ENCODE measurements around the gene PRR14.
A peak's percentile ranks its signal among the peaks of the same experiment; 100 is the strongest.

The PRR14 gene
- total RNA-seq, result 4.9 to 17.7 (median 9.7) reads per million in 18 experiments

DNA sequence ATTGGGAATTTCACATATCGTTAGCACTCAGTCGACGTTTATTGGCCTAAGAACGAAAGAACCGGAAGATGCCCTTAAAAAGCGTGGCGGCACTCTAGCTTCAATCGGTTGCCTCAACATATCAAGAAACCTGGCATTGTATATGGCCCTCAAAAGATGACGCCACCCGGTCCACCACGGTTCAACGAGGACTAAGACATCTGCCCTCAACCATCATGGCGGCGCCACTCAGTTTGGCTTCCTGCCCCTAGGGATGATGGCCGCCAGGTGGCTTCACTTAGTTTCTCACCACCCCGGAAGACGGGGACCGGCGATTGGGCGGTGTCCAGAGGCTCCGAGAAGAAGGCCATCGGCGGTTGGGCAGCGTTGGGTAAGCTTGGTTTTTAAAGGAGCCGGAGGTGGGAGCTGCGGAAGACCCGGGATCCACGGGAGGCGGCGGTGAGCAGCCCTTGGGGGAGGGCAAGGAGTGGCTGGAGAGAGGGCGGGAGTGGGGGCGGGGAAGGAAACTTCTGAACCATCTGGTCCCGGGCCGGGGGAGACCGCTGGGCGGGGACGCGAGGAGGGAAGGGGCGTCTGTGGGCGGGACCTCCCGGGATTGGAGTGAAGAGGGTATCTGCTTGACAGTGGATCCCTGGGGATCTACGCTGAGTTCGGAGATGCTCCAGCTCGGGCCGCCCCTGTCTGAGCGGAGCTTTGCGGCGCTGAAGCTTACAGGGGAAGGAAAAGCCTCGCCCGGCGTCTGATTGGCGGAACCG, at the start of gene PRR14:
Gene PRR14 (plus strand): TSS at position 592 of the 755 bp plus-strand sequence. CDS start 686 bp downstream, outside the sequence.
- peak; percentile 100 for DNase-seq

DNA sequence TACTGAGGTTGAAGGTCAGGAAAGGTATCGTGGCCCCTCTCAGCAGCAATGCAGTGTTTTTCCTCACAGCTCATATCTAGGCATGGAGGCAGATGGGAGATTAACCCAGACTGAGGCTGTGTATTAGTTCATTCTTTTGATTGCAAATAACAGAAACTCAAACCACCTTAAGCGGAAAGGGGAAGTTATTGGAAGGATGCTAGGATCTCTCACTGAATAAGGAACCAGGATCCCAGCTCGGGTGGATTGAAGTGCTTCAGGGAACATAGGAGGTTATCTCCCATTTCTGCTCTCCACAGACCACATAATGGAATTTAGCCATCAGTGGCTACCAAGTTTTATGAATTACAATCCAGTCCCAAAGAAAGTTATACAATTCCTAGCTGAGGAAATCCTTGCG, 48.8 kb upstream of the PRR14 start:
- DNase-seq, result peak; percentile 53 to 62

DNA sequence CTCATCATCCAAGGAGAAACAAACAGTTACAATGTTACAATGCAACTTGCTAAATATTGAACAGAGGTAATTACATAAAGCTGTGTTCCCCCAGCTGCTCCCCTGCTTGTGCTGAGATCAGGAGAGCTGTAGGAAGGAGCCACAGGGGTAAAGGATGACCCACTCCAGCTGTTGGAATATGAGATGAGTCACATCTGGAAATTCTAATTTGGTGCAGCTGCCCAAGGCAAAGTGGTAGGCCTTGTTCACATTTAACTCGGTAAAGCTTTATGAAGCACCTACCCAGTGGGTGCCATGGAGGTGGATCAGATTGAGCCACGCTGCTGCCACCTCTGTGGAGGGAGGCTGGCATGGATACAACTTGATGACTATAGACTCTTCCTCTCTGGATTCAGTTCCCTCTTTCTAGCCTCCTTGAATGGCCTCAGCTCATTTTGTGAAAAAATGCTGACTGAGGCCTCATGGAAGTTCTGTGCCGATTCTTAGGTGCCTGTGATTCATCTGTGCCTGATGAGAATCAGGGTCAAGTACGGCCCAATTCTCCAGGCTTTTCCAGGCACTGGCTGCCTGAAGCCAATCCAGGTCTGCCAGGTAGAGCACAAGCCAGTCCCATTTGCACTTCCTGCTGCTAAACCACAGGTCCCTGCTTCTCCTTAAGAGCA, 48.0 kb upstream of the PRR14 start:
- DNase-seq, result peak; percentile 49 to 54

DNA sequence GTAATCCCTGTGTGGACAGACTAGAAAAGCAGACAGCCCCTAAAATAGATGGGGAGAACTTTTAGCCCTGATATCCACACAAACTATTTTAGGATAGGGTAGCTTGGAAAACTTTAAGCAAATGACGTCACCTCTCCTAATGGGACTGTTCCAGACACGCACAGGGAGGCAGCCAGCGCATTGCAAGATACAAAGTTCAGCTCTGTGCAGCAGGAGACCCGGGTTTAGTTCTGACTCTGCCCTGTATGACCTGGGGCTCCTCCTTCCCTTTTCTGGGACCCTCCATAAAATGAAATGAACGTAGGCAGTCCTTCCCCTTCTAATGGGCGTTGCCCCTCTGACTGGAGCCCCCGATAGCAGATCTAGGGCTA, 46.8 kb upstream of the PRR14 start:
- DNase-seq, result no peak

- no peak for DNase-seq
These were observed 46.3 kb upstream of the PRR14 start for GRCh38 chr16:30604316-30604947.

DNA sequence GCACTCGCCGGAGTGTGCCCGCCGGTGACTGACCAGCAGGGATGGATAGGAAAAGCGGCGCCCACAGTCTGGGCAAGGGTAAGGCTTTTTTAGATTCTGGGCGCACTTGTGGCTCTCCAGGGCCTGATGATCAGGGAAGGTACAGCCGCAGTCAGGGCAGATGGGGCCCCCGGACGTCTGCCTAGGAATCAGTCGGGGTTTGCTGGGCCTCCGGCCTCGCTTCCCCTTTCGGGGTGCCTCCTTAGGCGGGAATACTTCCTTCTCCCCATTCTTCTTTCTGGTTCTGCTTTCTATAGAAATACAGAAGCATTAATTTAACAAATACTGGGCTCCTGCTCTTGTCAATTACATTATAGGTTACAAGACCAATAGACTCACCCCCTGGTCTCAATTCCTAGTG, 45.6 kb upstream of the PRR14 start:
- DNase-seq, result peak; percentile 56 to 69

DNA sequence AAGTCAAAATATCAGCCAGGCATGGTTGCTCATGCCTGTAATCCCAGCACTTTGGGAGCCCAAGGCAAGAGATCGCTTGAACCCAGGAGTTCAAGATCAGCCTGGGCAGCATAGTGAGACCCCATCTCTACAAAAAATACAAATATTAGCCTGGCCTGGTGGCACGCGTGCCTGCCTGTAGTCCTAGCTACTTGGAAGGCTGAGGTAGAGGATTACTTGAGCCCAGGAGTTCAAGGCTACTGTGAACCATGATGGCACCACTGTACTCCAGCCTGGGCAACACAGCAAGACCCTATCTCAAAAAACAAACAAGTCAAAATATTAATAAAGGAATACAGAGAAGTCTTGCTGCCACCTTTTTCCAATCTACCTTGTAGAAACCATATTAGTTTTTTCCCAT, 44.8 kb upstream of the PRR14 start:
- no peak for DNase-seq

GRCh38 chr16:30609002-30609925, 41.5 kb upstream of the PRR14 start:
- DNase-seq, result no peak

- DNase-seq, result peak; percentile 97 to 98
These were observed 40.6 kb upstream of the PRR14 start, which contains the start of gene ZNF689 for GRCh38 chr16:30609926-30610839. TSS of gene ZNF689 (minus strand) at chr16:30610389. CDS start at chr16:30610041, 348 bp downstream.

DNA sequence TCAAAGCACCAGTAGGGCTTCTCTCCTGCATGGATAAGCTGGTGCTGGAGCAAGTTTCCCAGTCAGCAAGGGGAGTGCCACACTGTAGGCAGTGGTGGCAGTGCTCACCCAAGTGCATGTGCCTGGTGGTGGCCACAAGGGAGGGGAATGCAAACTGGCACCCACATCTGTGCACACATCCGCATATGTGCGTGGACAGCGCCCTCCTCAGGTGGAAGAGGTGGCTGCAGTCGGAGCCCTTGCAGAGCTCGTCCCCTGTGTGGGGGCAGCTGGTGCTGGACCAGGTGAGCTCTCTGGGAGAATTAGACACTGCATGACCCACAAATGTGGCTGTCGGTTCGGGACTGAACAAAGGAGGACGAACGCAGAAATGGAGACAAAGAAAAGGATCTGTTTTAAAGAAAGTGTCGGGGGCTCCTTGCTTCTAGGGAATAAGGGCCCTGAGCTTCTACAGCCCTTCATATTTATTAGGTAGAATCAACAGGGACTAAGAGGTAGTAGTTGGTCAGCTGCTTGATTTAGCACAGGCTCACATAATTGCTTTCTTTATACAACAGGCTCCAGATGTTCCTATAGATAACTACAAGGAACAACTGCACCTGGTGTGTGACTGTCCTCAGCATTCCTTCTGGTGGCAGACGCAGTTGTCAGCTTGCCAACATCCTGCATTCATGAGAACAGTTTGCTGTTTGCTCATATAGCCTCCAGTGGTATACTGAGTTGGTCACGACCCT, 35.2 kb upstream of the PRR14 start:
- DNase-seq, result peak; percentile 81 to 83

- DNase-seq, result peak; percentile 5 to 51
These were observed 31.6 kb upstream of the PRR14 start for GRCh38 chr16:30619202-30619601.

GRCh38 chr16:30619638-30620037, 31.1 kb upstream of the PRR14 start:
- no peak for DNase-seq

- DNase-seq, result no peak
These were observed 30.6 kb upstream of the PRR14 start for GRCh38 chr16:30620169-30620568.

GRCh38 chr16:30621765-30622164, 29.0 kb upstream of the PRR14 start:
- no peak for DNase-seq

DNA sequence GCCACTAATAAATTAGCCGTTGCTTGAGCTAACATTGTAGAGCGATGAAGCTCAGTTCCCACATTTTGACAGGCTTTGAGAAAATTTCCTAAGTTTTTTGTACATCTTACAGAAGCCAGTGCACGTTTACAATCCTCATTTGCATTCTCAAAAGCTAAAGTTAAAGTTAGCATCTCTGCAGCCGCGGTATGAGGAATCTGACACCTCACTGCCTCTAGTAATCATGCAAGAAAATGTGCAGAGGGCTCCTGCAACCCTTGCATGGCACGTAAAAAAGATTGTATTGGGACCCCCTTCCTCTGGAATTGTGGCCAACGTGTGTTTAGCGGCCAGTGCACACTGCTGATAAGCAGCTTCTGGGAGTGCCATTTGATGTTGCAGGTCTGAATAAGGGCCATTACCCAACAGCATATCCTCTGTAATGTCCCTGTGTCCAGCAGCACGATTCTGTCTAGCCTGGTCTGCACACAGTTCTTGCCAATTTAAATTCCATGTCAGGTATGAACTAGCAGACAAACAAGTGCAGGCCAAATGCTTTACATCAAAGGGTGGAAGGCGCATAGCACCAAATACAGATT, 28.2 kb upstream of the PRR14 start:
- DNase-seq, result no peak

- DNase-seq, result peak; percentile 7 to 65
These were observed 27.1 kb upstream of the PRR14 start for GRCh38 chr16:30623536-30624283.

- no peak for DNase-seq
These were observed 24.5 kb upstream of the PRR14 start for GRCh38 chr16:30626236-30626635.

DNA sequence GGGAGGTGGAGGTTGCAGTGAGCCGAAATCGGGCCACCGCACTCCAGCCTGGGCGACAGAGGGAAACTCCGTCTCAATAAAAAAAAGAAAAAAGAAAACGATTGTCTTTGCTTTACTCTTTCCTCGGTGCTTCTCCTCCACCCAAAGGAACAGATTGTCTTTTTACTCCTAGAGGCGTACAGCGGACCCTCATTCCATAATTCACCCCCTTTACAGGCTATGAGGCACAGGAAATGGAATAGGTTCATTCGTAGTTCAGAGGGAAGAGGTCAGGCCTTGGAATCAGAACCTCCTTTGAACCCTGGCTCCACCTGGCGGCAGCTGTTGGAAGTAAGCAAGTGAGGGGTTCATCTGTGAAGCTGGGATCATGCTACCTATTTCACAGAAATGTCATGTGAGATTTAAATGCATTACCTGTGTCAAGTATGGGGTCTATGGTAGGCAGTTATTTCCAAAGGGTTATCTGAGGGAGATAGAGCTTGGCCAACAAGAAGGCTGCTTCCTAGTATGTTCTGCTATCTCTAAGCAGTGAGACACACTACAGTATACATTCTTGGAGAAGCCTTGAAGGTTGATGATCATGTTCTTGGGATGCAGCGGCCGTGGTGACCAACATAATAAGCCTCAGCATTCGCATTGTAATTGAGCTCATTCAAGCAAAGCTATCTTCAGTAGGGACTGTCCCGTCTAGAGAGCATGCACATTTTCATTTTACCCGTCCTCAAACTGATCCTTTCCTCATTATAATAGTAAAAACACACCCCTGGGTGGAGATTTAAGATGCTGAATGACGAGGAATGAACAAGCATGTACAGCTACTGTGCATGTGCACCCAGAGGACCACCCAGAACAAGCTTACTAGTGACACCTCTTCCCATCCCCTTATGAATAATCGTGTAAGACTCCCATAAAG, 21.9 kb upstream of the PRR14 start:
- DNase-seq, result peak; percentile 81 to 84

Data from inflammatory macrophage (primary cell).